A673 (cell line): ENCODE results near the gene SLC26A1. TPM values are rescaled to one million over a fixed set of nuclear protein-coding genes. Genes with fewer than 3 reads are reported as not detected.

Source experiments
- BruUV-seq: library from RNA; stranded (reverse); fragments of 400-500 nt; replicated peaks from 2 replicates; lab custom pipeline; 2021; lab: Mats Ljungman, UMichigan
- CTCF ChIA-PET: fragments of 300-600 bp; sonication (Branson Sonifier 250); formaldehyde crosslinking; loops from one replicate; lab custom pipeline; 2022; ENCODE audit warnings: antibody characterized with exemption; lab: Charles Lee
- POLR2A ChIA-PET: fragments of 300-600 bp; sonication (Branson Sonifier 250); formaldehyde crosslinking; loops from one replicate; lab custom pipeline; 2022; ENCODE audit warnings: antibody characterized with exemption; ENCODE audit not compliant: low non-redundant PET; lab: Charles Lee
- DNase-seq: peaks from one replicate; pipeline ENCODE4 v3.0.0-alpha.2; 2015; ENCODE audit warnings: low spot score
- H3K27ac ChIP-seq: fragments of 200-600 bp; sonication (generic); 2 replicates; pipeline ENCODE4 v1.5.1; 2016; ENCODE audit warnings: mixed run types, low read depth, mild to moderate bottlenecking, mixed read lengths, antibody characterized with exemption, low read length; ENCODE audit not compliant: poor library complexity, severe bottlenecking
- H3K27me3 ChIP-seq: fragments of 200-600 bp; sonication (generic); replicated peaks from 2 replicates; pipeline ENCODE4 v1.6.1; 2017; ENCODE audit warnings: mixed run types, low read depth, mild to moderate bottlenecking, mixed read lengths, antibody characterized with exemption, low read length; ENCODE audit not compliant: insufficient read depth, poor library complexity
- H3K36me3 ChIP-seq: fragments of 200-600 bp; sonication (generic); 2 replicates; pipeline ENCODE4 v1.6.1; 2016; ENCODE audit warnings: mixed run types, mild to moderate bottlenecking, mixed read lengths, antibody characterized with exemption, low read length; ENCODE audit not compliant: insufficient read depth, poor library complexity, severe bottlenecking
- H3K4me1 ChIP-seq: fragments of 200-600 bp; sonication (generic); 2 replicates; pipeline ENCODE4 v1.6.1; 2017; ENCODE audit warnings: mixed run types, mild to moderate bottlenecking, mixed read lengths, antibody characterized with exemption, low read length; ENCODE audit not compliant: insufficient read depth, poor library complexity, severe bottlenecking
- H3K4me3 ChIP-seq: fragments of 200-600 bp; sonication (generic); 2 replicates; pipeline ENCODE4 v1.5.1; 2016; ENCODE audit warnings: low read depth, mixed run types, mild to moderate bottlenecking, mixed read lengths, low read length; ENCODE audit not compliant: poor library complexity, severe bottlenecking
- H3K9me3 ChIP-seq: fragments of 200-600 bp; sonication (generic); 2 replicates; pipeline ENCODE4 v1.6.1; 2016; ENCODE audit warnings: mixed run types, low read depth, mild to moderate bottlenecking, mixed read lengths, antibody characterized with exemption, low read length; ENCODE audit not compliant: poor library complexity, severe bottlenecking
- CTCF ChIP-seq: fragments of 300-800, 200-600 bp; sonication (generic); conservative IDR thresholded peaks from 2 replicates; pipeline ENCODE4 v1.5.1; 2017; ENCODE audit warnings: low read depth, mild to moderate bottlenecking, antibody characterized with exemption, low read length, moderate library complexity, mixed read lengths
- EZH2 ChIP-seq: fragments of 200-600 bp; sonication (generic); IDR thresholded peaks from 2 replicates; pipeline ENCODE4 v1.6.1; 2017; ENCODE audit warnings: borderline replicate concordance, low read depth, mild to moderate bottlenecking, mixed read lengths, antibody characterized with exemption, low read length; ENCODE audit not compliant: poor library complexity, severe bottlenecking
- intact Hi-C: fragments of 100-400 bp; cut with micrococcal nuclease; formaldehyde crosslinking; loops from one replicate; pipeline ENCODE4 v1.10.0; 2022; ENCODE audit not compliant: unreplicated experiment
- total RNA-seq: library from RNA; stranded (reverse); gene quantifications from 2 replicates; pipeline ENCODE4 v1.2.3, GENCODE V29; 2021

SLC26A1 gene
- total RNA-seq, 1 experiment from 2014 or later: 0.30 TPM

GRCh38 chr4:955161-955921 is 37.9 kb downstream of the SLC26A1 start:
- ChIA-PET POLR2A (interaction anchor here (0.6 kb wide), 1 partner anchor 17 kb away, joined by 4 read pairs; no protein-coding TSS in a partner anchor), CTCF (no interaction called here)
- Histone ChIP-seq H3K4me1 (no peaks in the 10 kb centered on the region), H3K36me3 (no peaks in the 10 kb centered on the region), H3K27me3 (no peaks in the 10 kb centered on the region), H3K9me3 (no peaks in the 10 kb centered on the region), H3K27ac (no peak overlapping the region), H3K4me3 (no peak overlapping the region)
- TF ChIP-seq CTCF (no peak), EZH2 (no peak)
- DNase-seq: no peak
- intact Hi-C loops: no loop called here
- no TSS peak for BruUV-seq

GRCh38 chr4:954211-955020 is 38.8 kb downstream of the SLC26A1 start:
- POLR2A ChIA-PET: interaction anchor here (0.6 kb wide), 1 partner anchor 16 kb away, joined by 4 read pairs; no protein-coding TSS in a partner anchor

DNA sequence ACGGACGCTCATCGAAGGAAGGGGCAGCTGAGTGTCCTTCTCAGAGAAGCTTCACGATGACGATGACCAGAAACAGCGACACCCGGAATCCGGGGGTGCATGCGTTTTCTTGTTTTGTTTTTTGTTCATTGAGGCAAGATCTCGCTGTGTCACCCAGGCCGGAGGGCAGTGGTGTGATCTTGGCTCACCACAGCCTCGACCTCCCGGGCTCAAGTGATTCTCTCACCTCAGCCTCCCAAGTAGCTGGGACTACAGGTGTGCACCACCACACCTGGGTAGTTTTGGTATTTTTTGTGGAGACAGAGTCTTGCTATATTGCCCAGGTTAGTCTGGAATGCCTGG is 39.7 kb downstream of the SLC26A1 start:
- CTCF ChIA-PET: no interaction called here
- Histone ChIP-seq H3K4me3 (no peak overlapping the region), H3K36me3 (no peaks in the 10 kb centered on the region), H3K27me3 (no peaks in the 10 kb centered on the region), H3K27ac (no peak overlapping the region), H3K9me3 (no peaks in the 10 kb centered on the region), H3K4me1 (no peaks in the 10 kb centered on the region)
- POLR2A ChIA-PET: no interaction called here
- DNase-seq: no peak
- TF ChIP-seq CTCF (no peak), EZH2 (no peak)
- intact Hi-C loops: no loop called here
- BruUV-seq: no TSS peak

More at GRCh38 chr4:954211-955020, 38.8 kb downstream of the SLC26A1 start:
- H3K36me3 ChIP-seq: no peaks in the 10 kb centered on the region
- no TSS peak for BruUV-seq
- H3K4me1 ChIP-seq: no peaks in the 10 kb centered on the region
- H3K9me3 ChIP-seq: no peaks in the 10 kb centered on the region
- no peaks in the 10 kb centered on the region for H3K27me3 ChIP-seq
- no peak for DNase-seq
- TF ChIP-seq CTCF: no peak
- no peak for TF ChIP-seq EZH2
- H3K27ac ChIP-seq: no peak overlapping the region
- intact Hi-C loops: no loop called here
- CTCF ChIA-PET: no interaction called here
- H3K4me3 ChIP-seq: no peak overlapping the region
